Hematopoietic multipotent progenitor cell treated with erythropoietin and hydrocortisone succinate and interleukin-3 and kit ligand, for 8 days (in vitro differentiated cells): ENCODE data around the gene GPR4.

Experiments used
- DNase-seq: peaks from one replicate; pipeline ENCODE4 v3.0.0-alpha.2; 2015

The GPR4 gene

DNA sequence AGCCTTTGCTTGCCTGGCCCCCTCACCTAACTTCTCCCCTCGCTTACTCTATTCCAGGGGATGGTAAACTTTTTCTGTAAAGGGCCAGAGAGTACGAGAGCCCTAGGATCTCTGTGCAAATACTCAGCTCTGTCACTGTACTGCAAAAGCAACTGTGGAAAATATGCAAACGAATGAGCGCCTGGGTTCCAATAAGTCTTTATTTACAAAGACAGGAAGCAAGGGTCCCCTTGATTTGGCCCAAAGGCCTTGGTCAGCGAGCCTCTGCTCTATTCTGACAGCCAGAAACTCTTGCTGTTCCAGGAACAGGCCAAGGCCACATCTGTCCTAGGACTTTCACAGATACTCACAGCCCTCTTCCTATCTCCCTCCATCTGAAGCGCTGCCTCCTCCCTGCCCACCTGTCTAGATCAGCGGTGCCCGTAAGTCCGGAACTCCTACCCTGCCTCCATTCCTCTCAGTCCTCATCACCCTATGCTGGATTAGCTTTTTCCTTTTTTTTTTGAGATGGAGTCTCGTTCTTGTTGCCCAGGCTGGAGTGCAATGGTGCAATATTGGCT is 54.7 kb downstream of the GPR4 start:
- DNase-seq, result no peak

DNA sequence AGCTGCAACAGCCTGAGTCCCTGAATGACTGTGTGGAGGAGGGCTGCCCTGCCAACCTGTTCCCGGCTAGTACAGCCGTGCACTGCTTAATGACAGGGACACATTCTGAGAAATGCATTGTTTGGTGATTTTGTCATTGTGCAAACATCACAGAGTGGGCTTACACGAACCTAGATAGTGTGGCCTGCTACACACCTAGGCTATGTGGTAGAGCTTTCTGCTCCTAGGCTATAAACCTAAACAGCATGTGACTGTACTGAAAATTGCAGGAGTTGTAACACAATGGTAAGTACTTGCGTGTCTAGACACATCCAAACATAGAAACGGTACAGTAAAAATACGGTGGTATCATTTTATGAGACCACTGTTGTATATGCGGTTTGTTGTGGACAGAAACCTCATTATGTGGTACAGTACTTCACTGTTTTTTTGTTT is 59.8 kb downstream of the GPR4 start:
- DNase-seq, result no peak
